ENCODE measurements around the gene CD58.
A peak's percentile ranks its signal among the peaks of the same experiment; 100 is the strongest.
"Not testable (repeated sequence)": the region's sequence is repeated elsewhere in the genome, so short reads cannot be mapped to it uniquely, and the experiment has no call there.

CD58 gene, protein sequence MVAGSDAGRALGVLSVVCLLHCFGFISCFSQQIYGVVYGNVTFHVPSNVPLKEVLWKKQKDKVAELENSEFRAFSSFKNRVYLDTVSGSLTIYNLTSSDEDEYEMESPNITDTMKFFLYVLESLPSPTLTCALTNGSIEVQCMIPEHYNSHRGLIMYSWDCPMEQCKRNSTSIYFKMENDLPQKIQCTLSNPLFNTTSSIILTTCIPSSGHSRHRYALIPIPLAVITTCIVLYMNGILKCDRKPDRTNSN

DNA sequence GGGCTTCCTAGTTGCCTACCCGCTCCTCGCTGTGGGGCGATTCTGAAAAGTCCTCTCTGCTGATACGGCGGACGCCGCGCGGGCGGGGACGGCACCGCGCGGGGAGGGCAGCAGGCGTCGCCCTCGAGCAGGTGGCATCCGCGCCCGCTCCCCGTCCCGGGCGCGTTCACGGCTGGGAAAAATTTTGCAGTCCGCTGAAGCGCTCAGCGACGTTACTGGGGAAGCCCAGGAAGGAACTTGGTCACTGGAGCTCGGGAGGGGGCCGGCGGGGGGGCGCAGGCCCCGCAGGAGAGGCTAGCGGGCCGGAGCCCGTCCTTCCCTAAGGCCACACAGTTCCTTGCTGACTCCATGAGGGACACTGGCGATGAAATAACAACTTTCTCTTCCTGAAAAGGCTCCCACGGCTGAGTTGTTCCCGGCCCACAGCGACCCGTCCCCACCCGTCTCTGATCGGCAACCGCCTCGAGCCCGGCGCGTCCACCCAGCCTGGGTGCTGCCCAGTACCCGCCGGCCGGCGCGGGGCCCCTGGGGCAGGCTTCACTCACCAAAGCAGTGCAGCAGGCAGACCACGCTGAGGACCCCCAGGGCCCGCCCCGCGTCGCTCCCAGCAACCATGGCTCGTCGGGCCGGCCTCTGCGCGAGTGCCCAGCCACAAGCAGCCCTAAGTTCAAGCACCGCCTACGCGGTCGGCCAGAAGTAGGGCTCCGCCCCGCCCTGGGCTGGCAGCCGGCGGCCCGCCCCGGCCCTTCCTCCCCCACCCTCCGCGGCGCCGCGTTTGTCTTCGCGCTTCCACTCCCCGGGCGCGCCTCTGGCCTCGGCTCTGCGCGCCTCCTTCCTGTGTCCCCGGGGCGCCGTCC lies at the start of gene CD58:
Gene CD58, minus strand, starts transcription at position 669 of the 857 bp plus-strand sequence. Its CDS starts 54 bp downstream, at position 615.
- DNase-seq, result peak; percentile 94

DNA sequence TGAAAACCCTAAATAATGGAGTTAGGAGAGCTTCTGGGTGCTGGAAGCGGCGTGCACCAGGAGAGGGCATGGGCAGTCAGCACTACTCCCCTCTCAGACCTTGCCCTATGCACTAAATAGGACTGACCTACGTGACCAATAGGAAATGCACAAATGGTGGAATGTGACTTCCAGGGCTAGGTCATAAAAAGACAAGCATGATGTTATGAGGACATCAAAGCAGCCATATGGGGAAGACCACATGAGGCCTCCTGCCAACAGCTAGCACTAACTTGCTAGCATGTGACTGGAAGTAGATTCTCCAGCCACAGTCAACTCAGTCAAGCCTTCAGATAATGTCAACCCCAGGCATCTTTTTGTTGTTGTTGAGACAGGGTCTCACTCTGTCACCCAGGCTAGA lies 49.6 kb upstream of the CD58 start:
- DNase-seq, result not testable (repeated sequence)

DNA sequence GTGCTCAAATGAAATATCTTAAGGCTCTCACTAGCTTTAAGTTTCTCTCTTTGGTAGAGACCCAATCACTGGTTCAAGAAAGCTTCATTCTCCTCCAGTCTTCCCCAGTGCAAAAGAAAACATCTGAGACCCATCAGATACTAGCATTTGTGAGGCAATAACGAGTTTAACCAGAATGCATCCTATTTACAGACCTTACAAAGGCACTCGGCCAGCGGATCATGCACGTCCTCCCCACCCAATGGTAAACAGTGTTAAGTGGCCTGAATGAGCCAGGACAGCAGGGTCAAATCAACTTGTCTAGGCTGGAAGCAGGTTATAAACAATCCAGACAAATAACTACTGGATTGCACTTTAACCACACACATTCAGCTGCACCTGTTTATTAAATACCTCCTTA lies 48.3 kb upstream of the CD58 start:
- DNase-seq, result not testable (repeated sequence)

DNA sequence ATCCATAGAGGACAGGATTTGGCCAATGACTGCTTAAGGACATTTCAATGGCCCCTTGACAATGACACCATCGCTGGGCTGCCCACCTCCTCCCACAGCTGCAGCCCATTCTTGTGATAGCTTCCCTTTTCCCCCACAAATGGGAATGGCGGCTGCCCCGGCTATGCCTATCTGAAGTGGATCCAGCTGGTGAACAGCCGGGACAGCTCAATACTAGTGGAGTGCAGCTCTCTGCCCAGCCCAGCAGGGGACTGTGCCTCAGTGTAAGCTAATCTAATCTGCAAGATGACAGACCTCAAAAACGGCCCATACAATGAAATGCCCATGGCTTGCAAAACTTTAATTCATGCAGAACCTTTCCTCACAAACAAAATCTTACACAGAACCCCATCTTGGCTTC lies 47.0 kb upstream of the CD58 start:
- peak; percentile 45 for DNase-seq

DNA sequence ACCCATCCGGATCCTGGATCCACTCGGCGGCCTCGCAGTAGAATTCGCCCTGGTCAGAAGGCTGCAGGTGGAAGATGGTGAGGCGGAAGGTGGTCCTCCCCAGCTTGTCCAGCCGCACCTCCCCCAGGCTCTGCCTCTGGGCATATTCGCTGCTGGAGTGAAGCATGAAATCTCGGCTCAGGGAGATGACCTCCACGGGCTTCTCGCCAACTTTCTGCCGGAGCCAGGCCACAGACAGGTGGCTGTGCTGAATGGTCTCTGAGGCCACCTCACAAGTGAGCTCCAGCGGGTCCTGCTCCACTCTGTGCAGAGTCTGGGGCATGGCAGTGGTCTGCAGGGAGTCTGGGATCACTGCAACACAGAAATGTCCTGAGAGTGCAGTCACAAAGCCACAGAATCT lies 43.0 kb upstream of the CD58 start:
- DNase-seq, result not testable (repeated sequence)

DNA sequence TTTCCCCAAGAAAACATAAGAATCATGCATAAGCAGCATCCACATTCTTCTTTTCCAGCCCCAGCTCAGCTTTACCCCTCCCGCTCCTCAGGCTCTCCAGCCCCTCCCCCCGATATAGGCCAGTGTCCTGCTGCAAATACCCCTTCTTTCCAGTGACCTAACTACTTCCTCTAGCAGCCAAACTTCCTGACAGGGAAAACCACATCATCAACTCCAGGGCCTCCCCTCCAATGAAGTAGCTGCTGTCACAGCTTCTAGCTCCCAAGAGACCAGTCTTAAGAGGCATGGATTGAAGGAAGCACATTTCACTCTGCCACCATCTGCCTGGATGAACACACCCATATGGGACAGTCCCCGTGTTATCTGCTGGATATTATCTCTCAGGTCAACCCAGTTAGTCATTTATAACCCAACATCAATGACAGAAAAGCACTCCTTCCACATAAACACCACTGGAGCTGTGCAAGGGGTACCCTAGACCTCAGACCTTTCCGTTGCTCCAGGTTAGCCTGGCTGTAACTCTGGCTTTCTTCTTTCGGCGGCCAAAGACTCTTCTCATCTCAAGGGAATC lies 39.1 kb upstream of the CD58 start:
- not testable (repeated sequence) for DNase-seq

DNA sequence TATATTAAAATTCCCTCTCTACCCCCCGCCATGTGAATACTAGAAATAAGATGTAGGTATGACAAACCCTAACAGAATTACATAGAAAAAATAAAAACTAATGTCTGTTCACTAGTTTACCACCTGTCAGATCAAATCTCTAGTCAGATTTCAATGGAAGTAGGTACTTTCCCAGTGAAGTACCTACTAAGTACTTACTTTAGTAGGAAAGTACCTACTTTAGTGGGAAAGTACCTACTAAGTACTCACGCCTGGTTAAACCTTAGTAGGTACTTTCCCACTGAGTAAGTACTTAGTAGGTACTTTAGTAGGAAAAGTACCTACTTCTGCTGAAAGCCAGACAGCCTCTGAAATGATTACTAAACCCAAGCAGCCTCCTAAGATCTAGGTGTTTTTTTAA lies 38.0 kb upstream of the CD58 start:
- not testable (repeated sequence) for DNase-seq

DNA sequence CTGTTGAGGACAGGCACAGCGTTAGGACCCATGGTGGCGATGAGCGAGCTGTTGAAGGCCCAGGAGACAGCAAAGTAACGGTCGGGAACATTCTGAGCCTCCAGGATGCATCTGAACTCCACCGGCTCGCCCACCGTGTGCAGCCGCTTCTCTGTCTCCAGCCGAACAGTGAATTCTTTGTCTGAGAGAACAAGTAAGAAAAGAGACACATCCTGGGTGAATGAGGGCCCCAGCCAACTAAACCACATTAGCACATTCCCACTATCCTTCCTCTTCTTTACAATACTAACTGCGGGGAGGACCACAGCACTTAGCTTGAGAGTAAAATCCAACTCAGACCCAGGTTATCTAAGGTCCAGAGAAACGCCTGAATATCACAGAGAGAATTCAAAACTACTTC lies 37.3 kb upstream of the CD58 start:
- not testable (repeated sequence) for DNase-seq

DNA sequence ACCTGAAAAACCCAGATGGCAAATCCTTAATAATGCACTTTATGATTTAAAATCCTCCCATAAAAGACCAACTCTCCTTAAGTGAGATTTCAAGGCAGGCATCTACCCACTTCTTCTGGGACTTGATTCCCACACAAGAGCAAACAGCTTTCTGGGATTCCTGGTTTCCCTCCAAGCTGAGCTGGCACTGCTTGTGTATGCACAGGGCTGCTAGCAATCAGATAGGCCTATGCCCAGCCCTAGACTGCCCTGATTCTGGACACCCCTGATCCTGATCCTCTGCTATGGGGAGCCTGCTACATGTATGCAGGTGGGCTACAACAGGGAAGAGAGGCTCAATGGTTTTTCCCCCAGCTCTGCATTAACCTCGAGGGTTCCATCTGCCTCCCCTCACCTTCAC lies 36.6 kb upstream of the CD58 start:
- DNase-seq, result not testable (repeated sequence)

DNA sequence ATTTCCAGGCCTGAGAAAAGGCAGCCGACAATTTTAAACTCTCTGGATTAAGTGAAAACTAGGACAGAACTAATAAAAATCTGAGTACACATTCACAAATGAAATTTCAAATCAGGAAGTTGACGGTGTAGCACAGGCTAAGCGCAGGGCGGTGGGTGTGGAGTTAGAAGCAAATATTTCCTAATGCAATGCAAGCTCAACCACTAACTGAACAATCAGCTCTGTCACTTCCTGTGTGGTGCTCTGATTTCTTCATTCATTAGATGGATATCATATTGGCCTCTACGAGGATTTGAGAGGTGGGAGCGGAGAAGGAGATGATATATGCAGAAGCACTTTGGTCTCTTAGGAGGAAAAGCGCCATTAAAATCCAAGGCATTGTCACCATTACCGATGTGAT lies 35.2 kb upstream of the CD58 start:
- peak; percentile 55 for DNase-seq

DNA sequence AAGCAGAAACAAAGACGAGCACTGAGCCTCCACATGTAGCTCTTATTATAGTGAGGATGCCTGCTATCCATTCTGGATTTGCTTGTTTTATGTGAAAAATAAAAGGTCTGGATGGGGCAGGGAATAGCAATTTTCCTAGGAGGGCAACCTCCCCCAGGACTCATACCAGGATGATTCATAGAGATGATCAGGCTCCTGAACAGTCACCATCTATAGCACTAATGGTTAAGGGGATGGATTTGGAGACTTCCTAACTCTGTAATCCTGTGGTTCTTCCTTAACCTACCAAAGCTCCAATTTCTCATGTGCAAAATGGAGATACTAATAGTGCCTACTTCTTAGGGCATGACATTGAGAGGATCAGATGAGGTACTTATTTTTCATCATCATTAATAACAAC lies 34.5 kb upstream of the CD58 start:
- DNase-seq, result no peak

DNA sequence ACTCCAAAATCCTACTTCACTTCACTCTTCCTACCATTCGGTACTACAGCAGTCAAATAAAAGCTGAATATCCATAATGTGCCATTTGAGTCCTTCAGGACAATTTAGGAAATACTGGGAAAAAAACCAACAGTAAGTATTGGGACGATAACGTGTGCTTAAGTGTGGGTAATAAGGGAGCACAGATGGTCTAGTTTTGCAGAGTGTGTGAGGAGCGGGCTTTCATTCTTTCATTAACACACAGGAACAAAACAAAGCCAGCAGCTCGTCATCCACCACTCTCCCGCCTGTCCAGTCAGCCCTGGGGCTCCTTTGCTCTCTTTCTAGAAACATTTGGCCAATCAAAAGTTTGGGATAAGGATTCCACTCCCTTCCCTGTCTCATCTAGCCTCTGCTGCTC lies 33.6 kb upstream of the CD58 start:
- not testable (repeated sequence) for DNase-seq

DNA sequence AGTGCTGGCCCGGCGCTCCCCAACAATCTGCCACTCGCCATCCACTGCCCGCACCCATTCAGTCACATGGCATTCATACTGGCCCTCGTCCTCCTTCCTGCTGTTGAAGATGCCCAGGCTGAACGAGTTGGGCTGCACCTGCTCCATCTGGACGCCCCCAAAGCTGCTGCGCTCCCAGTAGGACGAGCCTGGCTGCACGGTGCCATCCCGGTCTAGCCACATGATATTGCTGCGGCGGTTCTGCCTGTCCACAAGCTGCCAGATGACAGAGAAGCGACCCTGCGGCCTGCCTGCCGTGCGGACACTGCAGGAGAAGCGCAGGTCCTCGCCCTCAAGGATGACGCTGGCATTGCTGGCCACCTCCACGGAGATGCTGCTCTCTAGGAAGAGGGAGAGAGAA lies 32.8 kb upstream of the CD58 start:
- not testable (repeated sequence) for DNase-seq

DNA sequence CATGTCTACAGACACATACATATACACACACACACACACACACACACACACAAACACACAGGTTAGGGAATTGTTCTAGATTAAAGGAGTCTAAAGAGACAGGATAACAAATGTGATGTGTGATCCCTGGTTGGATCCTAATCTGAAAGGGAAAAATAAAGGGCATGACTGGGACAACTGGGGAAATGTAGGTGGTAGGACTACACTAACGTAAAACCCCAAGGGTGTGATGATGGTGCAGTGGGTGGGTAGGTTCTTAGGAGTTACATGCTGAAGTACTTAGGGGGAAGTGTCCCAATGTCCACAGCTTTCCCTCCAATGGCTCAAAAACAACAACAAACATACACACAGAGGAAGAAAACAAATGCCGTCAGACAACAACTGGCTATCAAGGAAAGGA lies 28.5 kb upstream of the CD58 start:
- not testable (repeated sequence) for DNase-seq

DNA sequence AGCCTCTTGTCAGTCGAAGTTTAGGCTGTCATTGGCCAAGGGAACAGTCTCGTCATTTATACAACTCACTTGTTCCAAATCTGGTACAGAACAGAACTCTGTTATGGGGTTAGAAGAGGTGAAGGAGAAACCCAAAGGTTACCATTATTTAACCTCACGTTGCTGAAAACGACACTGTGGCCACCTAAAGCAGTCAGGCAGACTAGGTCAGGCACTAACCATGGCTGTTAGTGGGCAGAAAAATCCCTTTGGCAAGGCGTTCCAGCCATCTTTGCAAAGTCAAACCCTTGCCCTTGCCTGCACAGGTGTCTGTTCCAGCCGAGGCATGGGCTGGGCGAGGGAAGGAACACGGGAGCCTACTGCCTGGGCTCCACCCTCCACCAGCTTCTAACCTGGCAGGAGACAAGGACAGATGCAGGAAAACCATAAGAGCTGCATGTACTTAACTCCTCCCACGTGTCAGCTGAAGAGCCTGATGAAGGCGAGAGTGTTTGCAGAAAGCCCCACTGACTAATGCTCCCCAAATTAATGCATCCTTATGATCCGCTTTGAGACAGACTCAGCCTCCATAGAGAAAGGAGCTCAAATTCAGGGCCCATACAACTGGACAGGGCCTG lies 27.7 kb upstream of the CD58 start:
- not testable (repeated sequence) for DNase-seq

DNA sequence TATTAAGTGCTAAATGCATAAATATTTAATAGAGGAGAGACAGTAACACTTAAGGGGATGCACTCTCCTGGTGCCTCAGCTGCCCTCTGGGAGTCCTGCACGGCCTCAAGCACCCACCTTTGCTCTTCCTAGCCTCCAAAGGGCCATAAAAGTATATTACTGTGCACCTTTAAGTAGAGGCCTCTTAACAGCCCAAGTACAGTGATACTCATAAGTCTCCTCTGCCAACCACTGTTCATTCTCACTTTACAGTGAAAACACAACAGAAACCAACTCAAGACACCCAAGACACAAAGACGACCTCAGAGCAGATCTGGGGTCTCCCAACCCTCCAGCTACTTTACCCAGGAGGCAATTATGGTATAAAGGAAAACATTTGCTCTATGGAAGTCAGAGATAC lies 26.6 kb upstream of the CD58 start:
- not testable (repeated sequence) for DNase-seq

DNA sequence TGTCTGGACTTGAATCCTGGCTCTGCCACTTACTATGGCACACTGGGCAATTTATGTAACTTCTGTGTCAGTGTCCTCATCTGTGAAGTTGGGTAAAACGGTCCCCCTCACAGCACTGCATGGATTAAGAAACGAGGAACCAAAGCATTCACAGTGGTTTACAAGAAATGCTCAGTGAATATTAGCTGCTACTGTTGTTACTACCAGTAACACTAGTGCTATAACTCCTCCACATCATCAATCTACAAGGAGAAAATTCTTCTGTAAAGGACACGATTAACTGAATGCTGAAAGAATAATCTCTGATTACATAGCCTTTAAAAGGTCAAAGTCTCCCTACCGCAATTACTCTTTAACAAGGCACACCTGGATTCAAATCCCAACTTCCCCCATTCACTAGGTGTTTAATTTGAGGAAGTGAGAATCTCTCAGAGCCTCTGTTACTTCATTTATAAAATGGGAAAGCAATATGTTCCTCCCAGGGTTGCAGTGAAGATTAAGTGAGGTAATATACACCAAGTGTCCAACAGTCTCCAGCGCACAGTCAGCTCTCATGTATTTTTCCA lies 26.0 kb upstream of the CD58 start:
- DNase-seq, result not testable (repeated sequence)

DNA sequence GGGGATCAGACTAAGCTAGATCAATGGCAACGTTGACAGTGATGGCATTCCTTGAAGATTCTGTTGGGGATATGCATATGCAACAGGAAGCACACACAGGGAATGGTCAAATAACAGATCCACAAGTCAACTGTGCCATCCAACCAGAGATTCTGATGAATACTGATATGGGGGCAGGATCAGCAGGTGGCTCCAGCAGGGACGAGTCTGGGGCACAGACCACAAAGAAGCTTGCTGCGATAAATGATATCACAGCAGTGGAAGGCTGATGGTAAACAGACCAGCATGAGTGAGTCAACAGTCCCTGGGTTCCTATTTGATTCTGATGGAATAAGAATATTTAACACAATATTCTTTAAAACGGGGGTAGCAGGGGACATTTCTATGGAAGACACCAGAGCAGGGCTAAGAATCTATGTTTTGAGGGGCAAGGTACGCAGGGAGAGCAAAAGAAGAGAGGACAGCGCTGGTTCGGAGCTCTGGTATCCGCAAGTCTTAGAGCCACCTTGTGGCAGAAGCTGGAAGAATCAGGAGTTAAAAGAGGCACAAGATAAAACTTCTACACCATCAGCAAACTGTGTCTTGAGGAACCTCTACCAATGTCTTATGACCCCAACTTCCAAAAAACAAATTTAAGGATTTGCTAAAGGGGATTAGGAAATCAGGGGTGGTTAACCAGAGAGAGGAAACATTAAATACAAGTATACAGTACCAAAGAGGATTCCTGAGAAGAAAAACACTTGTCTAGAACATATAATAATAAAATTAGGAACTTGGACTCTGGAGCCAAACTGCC lies 25.3 kb upstream of the CD58 start:
- peak; percentile 62 for DNase-seq

DNA sequence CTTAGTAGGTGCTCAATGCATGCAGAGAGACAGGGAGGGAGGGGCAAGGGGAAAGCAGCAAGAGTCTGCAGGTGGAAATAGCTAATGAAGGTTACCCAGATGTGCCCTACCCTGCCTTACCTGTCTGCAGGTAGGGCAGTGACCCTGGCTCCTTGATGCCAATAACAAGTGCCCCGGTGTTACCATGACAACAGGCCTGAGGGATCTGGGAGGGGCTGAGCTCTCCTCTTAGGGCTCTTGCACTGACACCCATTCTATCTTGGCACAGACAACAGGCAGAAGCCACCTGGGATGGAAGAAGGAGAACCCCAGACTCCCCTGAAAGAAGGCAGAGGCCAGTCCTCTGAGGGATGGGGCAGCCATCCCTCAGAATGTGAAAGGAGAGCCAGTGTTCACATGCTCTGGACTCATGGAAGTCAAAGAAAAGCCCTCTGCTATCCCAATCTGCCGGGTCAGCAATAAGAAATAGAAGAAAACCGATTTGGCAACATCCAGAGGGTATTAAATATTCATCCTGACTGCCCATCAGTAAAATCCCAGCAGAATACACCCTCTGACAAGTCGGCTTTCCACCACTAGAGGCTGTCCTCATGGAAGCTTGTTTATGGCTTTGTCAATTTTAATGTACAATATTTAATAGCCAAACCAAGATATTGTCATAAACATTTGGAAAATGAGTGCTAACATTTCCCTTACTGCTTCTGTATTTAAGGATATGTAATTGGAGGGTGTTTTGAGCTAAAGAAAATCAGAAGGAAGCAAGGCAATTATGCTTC lies 24.4 kb upstream of the CD58 start:
- DNase-seq, result not testable (repeated sequence)

DNA sequence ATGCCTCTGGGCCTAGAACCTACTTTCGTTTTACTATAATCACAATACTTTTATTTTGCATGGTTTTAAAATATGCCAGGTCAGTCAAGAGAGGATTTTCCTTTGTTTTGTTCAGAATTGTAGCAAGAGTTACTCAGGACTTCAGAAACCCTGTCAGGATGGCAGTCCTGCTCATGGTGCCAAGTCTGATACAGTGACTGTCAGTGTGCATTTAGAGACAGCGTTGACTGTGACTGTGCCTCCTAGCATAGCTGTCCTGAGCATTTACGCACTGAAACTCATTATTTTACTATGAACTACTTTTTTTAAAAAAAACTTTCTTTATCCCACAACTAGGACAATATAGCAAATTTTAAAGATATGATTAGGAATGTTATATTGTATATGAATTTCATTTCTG lies 23.2 kb upstream of the CD58 start:
- DNase-seq, result not testable (repeated sequence)

DNA sequence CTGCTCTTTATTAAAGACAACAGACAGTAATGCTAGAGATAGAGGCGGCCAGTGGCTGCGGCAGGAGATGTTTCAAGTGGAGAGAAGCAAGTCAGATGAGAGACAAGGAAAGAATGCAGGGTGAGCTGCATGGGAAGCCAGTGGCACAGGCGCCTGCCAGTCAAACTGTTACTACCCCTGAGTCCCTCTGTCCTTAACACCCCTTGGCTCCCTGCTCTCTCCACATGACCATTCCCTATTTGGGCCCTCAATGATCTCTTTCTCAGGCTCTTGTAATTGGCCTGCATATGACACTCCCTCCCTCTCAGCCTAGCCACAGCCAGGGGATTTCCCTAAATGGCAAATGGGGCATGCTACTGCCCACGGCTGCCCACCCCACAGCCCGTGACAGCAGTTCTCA lies 22.6 kb upstream of the CD58 start:
- not testable (repeated sequence) for DNase-seq
